ENCODE results near the gene CEACAM8.

- no peak for TF ChIP-seq REST (IDR thresholded peaks at IDR 0.05)
- TF ChIP-seq, protein P1, sequence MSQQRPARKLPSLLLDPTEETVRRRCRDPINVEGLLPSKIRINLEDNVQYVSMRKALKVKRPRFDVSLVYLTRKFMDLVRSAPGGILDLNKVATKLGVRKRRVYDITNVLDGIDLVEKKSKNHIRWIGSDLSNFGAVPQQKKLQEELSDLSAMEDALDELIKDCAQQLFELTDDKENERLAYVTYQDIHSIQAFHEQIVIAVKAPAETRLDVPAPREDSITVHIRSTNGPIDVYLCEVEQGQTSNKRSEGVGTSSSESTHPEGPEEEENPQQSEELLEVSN (IDR thresholded peaks at IDR 0.05; ENCODE audit: borderline replicate concordance, low read depth), result no peak
- TF ChIP-seq FOSB (CRISPR knock-in tag; IDR thresholded peaks at IDR 0.05), result no peak
- TF ChIP-seq, protein P2, sequence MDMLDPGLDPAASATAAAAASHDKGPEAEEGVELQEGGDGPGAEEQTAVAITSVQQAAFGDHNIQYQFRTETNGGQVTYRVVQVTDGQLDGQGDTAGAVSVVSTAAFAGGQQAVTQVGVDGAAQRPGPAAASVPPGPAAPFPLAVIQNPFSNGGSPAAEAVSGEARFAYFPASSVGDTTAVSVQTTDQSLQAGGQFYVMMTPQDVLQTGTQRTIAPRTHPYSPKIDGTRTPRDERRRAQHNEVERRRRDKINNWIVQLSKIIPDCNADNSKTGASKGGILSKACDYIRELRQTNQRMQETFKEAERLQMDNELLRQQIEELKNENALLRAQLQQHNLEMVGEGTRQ (IDR thresholded peaks at IDR 0.05), result no peak
- TF ChIP-seq HES2 (IDR thresholded peaks at IDR 0.05), result no peak
- no peak for TF ChIP-seq POLR2A (IDR thresholded peaks at IDR 0.05; ENCODE audit: low read length)
- no peak for TF ChIP-seq EP300 (IDR thresholded peaks at IDR 0.05)
- no peak for TF ChIP-seq CTCF (IDR thresholded peaks at IDR 0.05)
- TF ChIP-seq RNF2 (IDR thresholded peaks at IDR 0.05; ENCODE audit: borderline replicate concordance, low read depth), result no peak
- TF ChIP-seq CHD2 (IDR thresholded peaks at IDR 0.05; ENCODE audit: low read length, partially characterized antibody), result no peak
Measured at GRCh38 chr19:42613666-42614065, 18.9 kb upstream of the CEACAM8 start.

Data from A549 (cell line).